ENCODE measurements around the gene IGF2BP1.
"Not testable (repeated sequence)": the region's sequence is repeated elsewhere in the genome, so short reads cannot be mapped to it uniquely, and the experiment has no call there.

Gene IGF2BP1

DNA sequence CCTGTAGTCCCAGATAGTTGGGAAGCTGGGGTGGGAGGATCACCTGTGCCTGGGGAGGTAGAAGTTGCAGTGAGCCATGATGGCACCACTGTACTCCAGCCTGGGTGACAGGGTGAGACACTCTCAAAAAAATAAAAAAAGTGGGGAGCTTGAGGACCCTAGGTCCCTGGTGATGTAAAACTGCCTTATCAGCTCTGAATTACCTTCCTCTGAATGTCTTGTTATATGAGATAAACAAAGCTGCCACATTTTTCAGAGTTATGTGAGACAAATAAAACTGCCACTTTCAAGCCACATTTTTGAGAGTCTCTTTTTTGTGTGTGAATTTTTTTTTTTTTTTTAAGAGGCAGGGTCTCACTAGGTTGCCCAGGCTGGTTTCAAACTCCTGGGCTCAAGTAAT lies 103.4 kb downstream of the IGF2BP1 start:
- no peak for DNase-seq (ENCODE audit: low spot score)

DNA sequence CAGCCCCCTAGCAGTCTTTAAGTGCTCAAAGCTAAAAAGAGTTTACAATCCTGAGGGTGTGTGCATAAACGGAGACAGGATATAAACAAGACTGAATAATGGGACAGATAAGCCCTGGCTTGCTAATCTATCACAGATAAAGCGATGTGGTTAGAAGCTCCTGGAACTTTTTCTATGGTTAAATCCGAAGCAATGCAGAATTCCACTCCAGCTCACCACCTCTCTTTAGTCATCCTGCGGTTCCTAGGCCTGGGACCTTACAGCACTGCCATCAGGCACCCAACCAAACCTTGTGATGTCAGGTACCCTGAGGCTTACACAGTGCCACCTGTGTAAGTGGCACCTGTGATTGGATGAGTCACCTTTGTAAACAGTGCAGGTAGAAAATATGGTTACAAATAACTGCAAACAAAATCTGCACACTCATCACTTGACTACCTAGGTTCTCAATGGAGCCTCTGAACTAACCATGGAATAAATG lies 103.9 kb downstream of the IGF2BP1 start:
- DNase-seq (ENCODE audit: low spot score), result no peak

DNA sequence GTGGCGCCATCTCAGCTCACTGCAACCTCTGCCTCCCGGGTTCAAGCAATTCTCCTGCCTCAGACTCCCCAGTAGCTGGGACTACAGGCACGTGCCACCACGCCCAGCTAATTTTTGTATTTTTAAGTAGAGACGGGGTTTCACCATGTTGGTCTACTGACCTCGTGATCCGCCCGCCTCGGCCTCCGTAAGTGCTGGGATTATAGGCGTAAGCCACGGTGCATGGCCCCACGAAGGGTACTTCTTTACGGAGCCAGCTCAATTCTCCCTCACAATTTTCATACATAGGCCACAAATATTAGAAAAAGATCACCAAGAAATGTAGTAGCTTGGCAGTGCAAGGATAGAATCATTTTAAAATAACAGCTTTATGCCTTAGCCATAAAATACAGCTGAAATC lies 106.2 kb downstream of the IGF2BP1 start:
- not testable (repeated sequence) for DNase-seq (ENCODE audit: low spot score)

DNA sequence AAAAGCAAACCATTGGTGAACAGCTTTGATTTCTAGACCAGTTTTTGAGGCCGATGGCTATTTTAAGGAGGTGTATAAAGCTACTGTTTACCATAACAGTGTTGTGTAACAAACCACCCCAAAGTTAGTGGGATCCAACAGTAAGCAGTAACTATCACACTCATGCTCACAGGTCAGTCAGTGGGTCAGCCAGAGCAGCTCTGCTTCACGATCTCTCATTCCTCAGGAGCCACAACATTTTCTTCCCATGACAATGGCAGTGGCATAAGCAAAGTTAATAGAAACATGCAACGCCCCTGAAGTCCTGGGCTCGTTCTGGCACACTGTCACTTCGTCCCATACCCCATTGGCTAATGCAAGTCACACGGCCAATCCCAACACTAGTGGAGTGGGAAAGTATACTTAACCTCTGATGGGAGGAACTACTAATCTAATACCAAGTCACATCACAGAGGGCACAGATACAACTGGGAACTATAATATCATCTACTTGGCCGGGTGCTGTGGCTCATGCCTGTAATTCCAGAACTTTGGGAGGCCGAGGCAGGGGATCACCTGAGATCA lies 107.4 kb downstream of the IGF2BP1 start:
- DNase-seq (ENCODE audit: low spot score), result no peak
